SK-N-SH treated with all-trans-retinoic acid at 6 μM for 48 hours (cell line): ENCODE data around the gene IMMP2L.

Experiments used
- CSRNP3 ChIP-seq: fragments of 250-450 bp; sonication (Bioruptor Pico); IDR thresholded peaks from 2 replicates; pipeline ENCODE4 v1.5.1; 2021; ENCODE audit warnings: mild to moderate bottlenecking, moderate library complexity
- PPARA ChIP-seq: fragments of 250-450 bp; sonication (Bioruptor Pico); IDR thresholded peaks from 2 replicates; pipeline ENCODE4 v1.5.0; 2020; ENCODE audit warnings: mild to moderate bottlenecking, borderline replicate concordance
- ZFP30 ChIP-seq: fragments of 450-650 bp; formaldehyde crosslinking; IDR thresholded peaks from 2 replicates; pipeline ENCODE4 v1.5.0; 2022; ENCODE audit warnings: mild to moderate bottlenecking, moderate library complexity
- ZNF70 ChIP-seq: fragments of 450-650 bp; formaldehyde crosslinking; IDR thresholded peaks from 2 replicates; pipeline ENCODE4 v1.5.0; 2020; ENCODE audit warnings: mild to moderate bottlenecking, moderate library complexity
- TF ChIP-seq, protein P1 (sequence below): fragments of 250-450 bp; sonication (Bioruptor Pico); IDR thresholded peaks from 2 replicates; pipeline ENCODE4 v1.5.1; 2020; ENCODE audit warnings: low read depth, mild to moderate bottlenecking, moderate library complexity

DNA sequence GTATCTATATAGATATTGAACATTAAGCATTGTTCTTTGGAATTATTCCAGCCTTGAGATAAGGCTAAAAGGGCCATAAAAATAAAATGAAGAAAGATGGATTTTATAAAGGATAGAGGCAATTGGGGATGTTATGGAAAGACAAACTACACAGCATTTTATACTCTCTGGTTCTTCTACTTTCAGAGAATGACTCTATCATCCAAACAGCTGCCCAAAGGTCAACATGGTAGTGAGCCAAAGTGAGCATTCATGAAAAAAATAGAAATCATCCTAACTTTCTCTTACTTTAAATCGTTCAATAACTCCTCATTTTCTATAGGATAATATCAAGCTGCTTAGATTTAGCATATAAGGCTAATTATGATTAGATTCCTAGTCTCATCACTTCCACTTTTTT is 25.2 kb downstream of the IMMP2L start:
- TF ChIP-seq ZFP30 (CRISPR knock-in tag), result no peak
- TF ChIP-seq ZNF70 (CRISPR knock-in tag), result no peak
- TF ChIP-seq CSRNP3 (CRISPR knock-in tag), result no peak
- TF ChIP-seq PPARA (CRISPR knock-in tag), result no peak
- TF ChIP-seq, protein P1, sequence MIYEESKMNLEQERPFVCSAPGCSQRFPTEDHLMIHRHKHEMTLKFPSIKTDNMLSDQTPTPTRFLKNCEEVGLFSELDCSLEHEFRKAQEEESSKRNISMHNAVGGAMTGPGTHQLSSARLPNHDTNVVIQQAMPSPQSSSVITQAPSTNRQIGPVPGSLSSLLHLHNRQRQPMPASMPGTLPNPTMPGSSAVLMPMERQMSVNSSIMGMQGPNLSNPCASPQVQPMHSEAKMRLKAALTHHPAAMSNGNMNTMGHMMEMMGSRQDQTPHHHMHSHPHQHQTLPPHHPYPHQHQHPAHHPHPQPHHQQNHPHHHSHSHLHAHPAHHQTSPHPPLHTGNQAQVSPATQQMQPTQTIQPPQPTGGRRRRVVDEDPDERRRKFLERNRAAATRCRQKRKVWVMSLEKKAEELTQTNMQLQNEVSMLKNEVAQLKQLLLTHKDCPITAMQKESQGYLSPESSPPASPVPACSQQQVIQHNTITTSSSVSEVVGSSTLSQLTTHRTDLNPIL (CRISPR knock-in tag), result no peak
